Ishikawa (cell line): ENCODE data around the gene EFEMP2.

Source experiments
- CEBPB ChIP-seq: IDR thresholded peaks from 2 replicates; pipeline ENCODE4 v1.6.1; 2012
- CREB1 ChIP-seq: IDR thresholded peaks from 2 replicates; pipeline ENCODE4 v1.6.1; 2012; ENCODE audit warnings: low read depth
- EGR1 ChIP-seq: IDR thresholded peaks from 2 replicates; pipeline ENCODE4 v1.6.1; 2012
- EP300 ChIP-seq: IDR thresholded peaks from 2 replicates; pipeline ENCODE4 v1.6.1; 2012; ENCODE audit warnings: borderline replicate concordance
- FOXM1 ChIP-seq: IDR thresholded peaks from 2 replicates; pipeline ENCODE4 v1.6.1; 2012; ENCODE audit warnings: low read depth, borderline replicate concordance
- MAX ChIP-seq: IDR thresholded peaks from 2 replicates; pipeline ENCODE4 v1.6.1; 2012
- NFIC ChIP-seq: IDR thresholded peaks from 2 replicates; pipeline ENCODE4 v1.6.1; 2012
- RAD21 ChIP-seq: IDR thresholded peaks from 2 replicates; pipeline ENCODE4 v1.6.1; 2012; ENCODE audit warnings: low read depth
- TAF1 ChIP-seq: IDR thresholded peaks from 2 replicates; pipeline ENCODE4 v1.6.1; 2012; ENCODE audit warnings: low read depth, mild to moderate bottlenecking
- TCF12 ChIP-seq: IDR thresholded peaks from 2 replicates; pipeline ENCODE4 v1.6.1; 2012; ENCODE audit warnings: low read depth
- TEAD4 ChIP-seq: IDR thresholded peaks from 2 replicates; pipeline ENCODE4 v1.6.1; 2012
- USF1 ChIP-seq: IDR thresholded peaks from 2 replicates; pipeline ENCODE4 v1.6.1; 2012
- YY1 ChIP-seq: IDR thresholded peaks from 2 replicates; pipeline ENCODE4 v1.6.1; 2012; ENCODE audit warnings: low read depth
- ZBTB7A ChIP-seq: IDR thresholded peaks from 2 replicates; pipeline ENCODE4 v1.6.1; 2012; ENCODE audit warnings: low read depth
- TF ChIP-seq, protein P1 (sequence below): IDR thresholded peaks from 2 replicates; pipeline ENCODE4 v1.6.1; 2012; ENCODE audit warnings: low read depth, mild to moderate bottlenecking

Gene EFEMP2

GRCh38 chr11:65916391-65916790 is 43.8 kb upstream of the EFEMP2 start:
- TF ChIP-seq RAD21 (no peak), ZBTB7A (no peak), EGR1 (no peak), CREB1 (no peak), EP300 (no peak), NFIC (no peak), USF1 (no peak), MAX (no peak), TEAD4 (no peak), TCF12 (no peak)
- TF ChIP-seq, protein P1, sequence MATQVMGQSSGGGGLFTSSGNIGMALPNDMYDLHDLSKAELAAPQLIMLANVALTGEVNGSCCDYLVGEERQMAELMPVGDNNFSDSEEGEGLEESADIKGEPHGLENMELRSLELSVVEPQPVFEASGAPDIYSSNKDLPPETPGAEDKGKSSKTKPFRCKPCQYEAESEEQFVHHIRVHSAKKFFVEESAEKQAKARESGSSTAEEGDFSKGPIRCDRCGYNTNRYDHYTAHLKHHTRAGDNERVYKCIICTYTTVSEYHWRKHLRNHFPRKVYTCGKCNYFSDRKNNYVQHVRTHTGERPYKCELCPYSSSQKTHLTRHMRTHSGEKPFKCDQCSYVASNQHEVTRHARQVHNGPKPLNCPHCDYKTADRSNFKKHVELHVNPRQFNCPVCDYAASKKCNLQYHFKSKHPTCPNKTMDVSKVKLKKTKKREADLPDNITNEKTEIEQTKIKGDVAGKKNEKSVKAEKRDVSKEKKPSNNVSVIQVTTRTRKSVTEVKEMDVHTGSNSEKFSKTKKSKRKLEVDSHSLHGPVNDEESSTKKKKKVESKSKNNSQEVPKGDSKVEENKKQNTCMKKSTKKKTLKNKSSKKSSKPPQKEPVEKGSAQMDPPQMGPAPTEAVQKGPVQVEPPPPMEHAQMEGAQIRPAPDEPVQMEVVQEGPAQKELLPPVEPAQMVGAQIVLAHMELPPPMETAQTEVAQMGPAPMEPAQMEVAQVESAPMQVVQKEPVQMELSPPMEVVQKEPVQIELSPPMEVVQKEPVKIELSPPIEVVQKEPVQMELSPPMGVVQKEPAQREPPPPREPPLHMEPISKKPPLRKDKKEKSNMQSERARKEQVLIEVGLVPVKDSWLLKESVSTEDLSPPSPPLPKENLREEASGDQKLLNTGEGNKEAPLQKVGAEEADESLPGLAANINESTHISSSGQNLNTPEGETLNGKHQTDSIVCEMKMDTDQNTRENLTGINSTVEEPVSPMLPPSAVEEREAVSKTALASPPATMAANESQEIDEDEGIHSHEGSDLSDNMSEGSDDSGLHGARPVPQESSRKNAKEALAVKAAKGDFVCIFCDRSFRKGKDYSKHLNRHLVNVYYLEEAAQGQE = no peak

DNA sequence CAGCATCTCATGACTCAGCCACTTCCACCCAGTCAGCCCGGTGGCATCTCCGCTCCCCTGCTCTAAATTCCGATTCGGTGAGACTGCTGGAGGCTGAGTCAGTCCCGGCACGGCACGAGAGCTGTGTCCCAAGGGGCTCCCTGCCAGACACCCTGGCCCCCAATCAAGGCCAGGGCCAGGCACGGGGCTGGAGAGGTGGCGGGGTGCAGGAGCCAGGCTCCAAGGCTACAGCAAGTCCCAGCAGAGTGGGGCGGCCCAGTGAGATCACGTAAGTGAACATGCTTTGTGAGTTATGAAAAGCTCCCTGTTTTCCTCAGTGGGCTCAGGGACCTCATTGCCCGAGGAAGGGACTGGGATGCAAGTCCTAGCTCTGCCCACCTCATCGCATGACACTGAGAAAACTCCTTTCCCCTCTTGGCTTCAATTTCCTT is 43.2 kb upstream of the EFEMP2 start:
- TF ChIP-seq FOXM1 = 0 out of 2 replicates have a peak, but pooled peaks have one; percentile 29
- TF ChIP-seq YY1 = no peak
- TF ChIP-seq TCF12 = peak; percentile 84
- peak; percentile 83 for TF ChIP-seq EP300
- peak; percentile 71 for TF ChIP-seq NFIC
- peak; percentile 91 for TF ChIP-seq TEAD4
- no peak for TF ChIP-seq USF1
- 0 out of 2 replicates have a peak, but pooled peaks have one; percentile 47 for TF ChIP-seq MAX
- TF ChIP-seq RAD21 = no peak

- TF ChIP-seq CREB1 (no peak), TEAD4 (no peak), ZBTB7A (peak; percentile 66; the same call in 1 of the 2 replicates)
Observed at GRCh38 chr11:65915101-65915820, 42.7 kb upstream of the EFEMP2 start.

- no peak for TF ChIP-seq YY1
- no peak for TF ChIP-seq CREB1
- no peak for TF ChIP-seq NFIC
- no peak for TF ChIP-seq FOXM1
- TF ChIP-seq TEAD4 = no peak
- TF ChIP-seq ZBTB7A = no peak
- TF ChIP-seq RAD21 = no peak
- no peak for TF ChIP-seq TAF1
- no peak for TF ChIP-seq USF1
- TF ChIP-seq EGR1 = no peak
- no peak for TF ChIP-seq EP300
- no peak for TF ChIP-seq CEBPB
- no peak for TF ChIP-seq MAX
- TF ChIP-seq, protein P1 = no peak
- TF ChIP-seq TCF12 = no peak
Observed at GRCh38 chr11:65912845-65913244, 40.2 kb upstream of the EFEMP2 start.

DNA sequence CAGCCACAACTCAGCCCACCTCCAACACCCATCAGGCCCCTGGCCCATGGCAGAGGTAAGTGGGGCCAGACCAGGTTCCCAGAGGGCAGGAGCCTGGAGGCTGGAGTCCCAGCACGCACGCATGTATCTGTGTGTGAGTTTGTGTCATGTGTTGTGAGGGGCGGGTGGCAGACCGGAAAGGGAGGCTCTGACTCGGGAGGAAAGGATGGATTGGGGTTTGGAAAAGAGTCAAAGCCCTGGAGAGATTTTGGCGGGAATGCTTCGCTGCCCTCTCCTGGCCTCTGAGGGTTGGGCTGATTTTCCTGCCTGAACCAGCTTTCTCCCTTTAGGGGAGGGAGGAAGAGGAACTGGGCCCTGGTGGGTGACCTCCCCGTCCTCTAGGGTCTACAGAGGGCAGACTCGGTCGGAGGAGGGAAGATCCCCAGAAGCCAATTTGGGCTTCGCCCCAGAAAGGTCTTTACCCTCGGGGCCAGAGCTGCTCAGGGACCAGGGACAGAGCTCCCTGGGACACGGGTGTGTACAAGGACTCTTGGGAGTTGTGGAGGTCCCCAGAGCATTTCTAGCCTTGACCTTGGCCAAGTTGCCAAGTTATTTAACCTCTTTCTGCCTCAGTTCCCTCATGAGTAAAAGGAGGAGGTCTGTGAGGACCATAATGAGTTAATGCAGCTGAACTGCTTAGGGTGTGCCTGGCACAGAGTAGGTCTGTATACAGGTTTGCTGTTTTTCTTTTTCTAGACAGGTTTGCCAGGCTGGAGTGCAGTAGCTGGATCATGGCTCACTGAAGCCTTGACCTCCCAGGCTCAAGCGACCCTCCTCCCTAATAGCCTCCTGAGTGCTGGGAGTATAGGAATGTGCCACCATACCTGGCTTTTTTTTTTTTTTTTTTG is 39.3 kb upstream of the EFEMP2 start:
- TF ChIP-seq EP300 (no peak), RAD21 (peak; percentile 62), CREB1 (no peak), TAF1 (no peak), TCF12 (no peak), TEAD4 (no peak), NFIC (0 out of 2 replicates have a peak, but pooled peaks have one; percentile 15), MAX (peak; percentile 53; the same call in 1 of the 2 replicates), ZBTB7A (no peak), EGR1 (no peak), CEBPB (no peak), FOXM1 (no peak), USF1 (no peak), YY1 (no peak)
- TF ChIP-seq, protein P1 = 0 out of 2 replicates have a peak, but pooled peaks have one; percentile 37
